ENCODE data around the gene CIAPIN1. TPM values are rescaled to one million over a fixed set of nuclear protein-coding genes. Genes with fewer than 3 reads are reported as not detected.

Gene CIAPIN1
- total RNA-seq, 1 donor from 2014 or later: 37.0 TPM

- H3K27ac ChIP-seq: no peak overlapping the region
- no peak for TF ChIP-seq CTCF (IDR thresholded peaks at IDR 0.05)
- intact Hi-C loops (cut with DNase I): no loop called here
Observed at GRCh38 chr16:57423152-57423551, 24.0 kb downstream of the CIAPIN1 start.

GRCh38 chr16:57422026-57422944 is 24.9 kb downstream of the CIAPIN1 start:
- no peak overlapping the region for H3K4me3 ChIP-seq
- H3K9me3 ChIP-seq: no peaks in the 10 kb centered on the region
- H3K4me1 ChIP-seq: peaks cover 30% of the 10 kb centered on the region
- DNase-seq (no peak), ATAC-seq (no peak)
- intact Hi-C loops (cut with DNase I): no loop called here
- no peaks in the 10 kb centered on the region for H3K27me3 ChIP-seq (ENCODE audit: low read depth)
- H3K36me3 ChIP-seq: no peaks in the 10 kb centered on the region
- no peak overlapping the region for H3K27ac ChIP-seq
- TF ChIP-seq CTCF (IDR thresholded peaks at IDR 0.05): peak; percentile 66

More at GRCh38 chr16:57423152-57423551, 24.0 kb downstream of the CIAPIN1 start:
- Histone ChIP-seq H3K27me3 (ENCODE audit: low read depth) (no peaks in the 10 kb centered on the region), H3K9me3 (no peaks in the 10 kb centered on the region), H3K36me3 (peaks cover 8% of the 10 kb centered on the region), H3K4me1 (peaks cover 21% of the 10 kb centered on the region), H3K4me3 (no peak overlapping the region)
- no peak for ATAC-seq
- no peak for DNase-seq

GRCh38 chr16:57419506-57419905 is 27.7 kb downstream of the CIAPIN1 start:
- no peak overlapping the region for H3K27ac ChIP-seq
- H3K9me3 ChIP-seq: no peaks in the 10 kb centered on the region
- peaks cover 37% of the 10 kb centered on the region for H3K4me1 ChIP-seq
- no peak for TF ChIP-seq CTCF (IDR thresholded peaks at IDR 0.05)
- intact Hi-C loops (cut with DNase I): loop anchor here (5.0 kb wide), 1 partner anchor 117 kb away; no protein-coding TSS in a partner anchor
- DNase-seq: no peak
- no peak for ATAC-seq
- no peaks in the 10 kb centered on the region for H3K27me3 ChIP-seq (ENCODE audit: low read depth)
- no peak overlapping the region for H3K4me3 ChIP-seq
- no peaks in the 10 kb centered on the region for H3K36me3 ChIP-seq

- no peaks in the 10 kb centered on the region for H3K27me3 ChIP-seq (ENCODE audit: low read depth)
- no peaks in the 10 kb centered on the region for H3K36me3 ChIP-seq
- no peak for TF ChIP-seq CTCF (IDR thresholded peaks at IDR 0.05)
- ATAC-seq (peak in 1 of 2 donors; percentile 2), DNase-seq (no peak)
- peaks cover 32% of the 10 kb centered on the region for H3K4me1 ChIP-seq
- H3K27ac ChIP-seq: no peak overlapping the region
- H3K9me3 ChIP-seq: no peaks in the 10 kb centered on the region
- intact Hi-C loops (cut with DNase I): loop anchor here (5.0 kb wide), 1 partner anchor 114 kb away; no protein-coding TSS in a partner anchor
- H3K4me3 ChIP-seq: no peak overlapping the region
Observed at GRCh38 chr16:57416084-57416483, 31.1 kb downstream of the CIAPIN1 start.

GRCh38 chr16:57413733-57414132 is 33.5 kb downstream of the CIAPIN1 start:
- H3K36me3 ChIP-seq: no peaks in the 10 kb centered on the region
- intact Hi-C loops (cut with DNase I): no loop called here
- H3K4me1 ChIP-seq: peaks cover 47% of the 10 kb centered on the region

More at GRCh38 chr16:57413733-57414132, 33.5 kb downstream of the CIAPIN1 start:
- no peaks in the 10 kb centered on the region for H3K9me3 ChIP-seq
- no peaks in the 10 kb centered on the region for H3K27me3 ChIP-seq (ENCODE audit: low read depth)
- no peak for TF ChIP-seq CTCF (IDR thresholded peaks at IDR 0.05)
- no peak overlapping the region for H3K27ac ChIP-seq
- ATAC-seq: no peak
- H3K4me3 ChIP-seq: no peak overlapping the region
- no peak for DNase-seq

Measured in lower lobe of right lung (tissue), 2 donors.